Astrocyte (in vitro differentiated cells and primary cell): ENCODE measurements around the gene NBEA. TPM values are rescaled to one million over a fixed set of nuclear protein-coding genes. Genes with fewer than 3 reads are reported as not detected.

Experiments used
- DNase-seq: peaks from one replicate; pipeline ENCODE4 v3.0.0-alpha.2; 2010; ENCODE audit warnings: low read depth
- FAIRE-seq: peaks from 2 replicates; lab custom pipeline; 2011; peaks lifted over from hg19 to GRCh38; lab: Jason Lieb, UNC
- H2AFZ ChIP-seq: 2 replicates; pipeline ENCODE4 v1.6.0; 2012; ENCODE audit warnings: low read depth, low read length, inconsistent platforms
- H3K27ac ChIP-seq: 2 replicates; pipeline ENCODE4 v1.5.1; 2011; ENCODE audit warnings: low read depth, low read length, inconsistent platforms
- H3K27me3 ChIP-seq: 2 replicates; pipeline ENCODE4 v1.6.0; 2011; ENCODE audit warnings: low read length, inconsistent platforms; ENCODE audit not compliant: insufficient read depth
- H3K36me3 ChIP-seq: 2 replicates; pipeline ENCODE4 v1.5.1; 2011; ENCODE audit warnings: low read length, inconsistent platforms; ENCODE audit not compliant: insufficient read depth
- H3K4me1 ChIP-seq: 2 replicates; pipeline ENCODE4 v1.5.1; 2011; ENCODE audit warnings: low read length, inconsistent platforms; ENCODE audit not compliant: insufficient read depth
- H3K4me2 ChIP-seq: 2 replicates; pipeline ENCODE4 v1.6.0; 2012; ENCODE audit warnings: low read length, inconsistent platforms
- H3K4me3 ChIP-seq: 2 replicates; pipeline ENCODE4 v1.5.1; 2011; ENCODE audit warnings: low read depth, mild to moderate bottlenecking, low read length, inconsistent platforms; ENCODE audit not compliant: insufficient read depth
- H3K79me2 ChIP-seq: 2 replicates; pipeline ENCODE4 v1.6.0; 2012; ENCODE audit warnings: mild to moderate bottlenecking, low read length, inconsistent platforms; ENCODE audit not compliant: insufficient read depth
- H3K9ac ChIP-seq: 2 replicates; pipeline ENCODE4 v1.6.0; 2012; ENCODE audit warnings: mild to moderate bottlenecking, low read length, inconsistent platforms
- H3K9me3 ChIP-seq: 2 replicates; pipeline ENCODE4 v1.5.1; 2012; ENCODE audit warnings: low read depth, mild to moderate bottlenecking, low read length, inconsistent platforms; ENCODE audit not compliant: insufficient read depth
- H4K20me1 ChIP-seq: 2 replicates; pipeline ENCODE4 v1.6.0; 2012; ENCODE audit warnings: low read length, inconsistent platforms; ENCODE audit not compliant: insufficient read depth
- H3K27ac Mint-ChIP-seq: one replicate; pipeline ENCODE4 v1.8.0; 2021; ENCODE audit warnings: mild to moderate bottlenecking, mixed read lengths; ENCODE audit not compliant: unreplicated experiment
- H3K27me3 Mint-ChIP-seq: one replicate; pipeline ENCODE4 v1.8.0; 2021; ENCODE audit warnings: low read depth, mixed read lengths; ENCODE audit not compliant: unreplicated experiment
- H3K36me3 Mint-ChIP-seq: one replicate; pipeline ENCODE4 v1.8.0; 2021; ENCODE audit warnings: low read depth, mixed read lengths; ENCODE audit not compliant: unreplicated experiment
- H3K4me1 Mint-ChIP-seq: one replicate; pipeline ENCODE4 v1.8.0; 2021; ENCODE audit warnings: low read depth, mixed read lengths; ENCODE audit not compliant: unreplicated experiment
- H3K4me3 Mint-ChIP-seq: one replicate; pipeline ENCODE4 v1.8.0; 2021; ENCODE audit warnings: mild to moderate bottlenecking, moderate library complexity, mixed read lengths; ENCODE audit not compliant: unreplicated experiment
- H3K9me3 Mint-ChIP-seq: one replicate; pipeline ENCODE4 v1.8.0; 2021; ENCODE audit warnings: mild to moderate bottlenecking, mixed read lengths; ENCODE audit not compliant: unreplicated experiment
- CTCF ChIP-seq: IDR thresholded peaks from 2 replicates; pipeline ENCODE4 v1.5.1; 2011; ENCODE audit warnings: low read depth, mild to moderate bottlenecking, inconsistent platforms, low read length, moderate library complexity; ENCODE audit not compliant: insufficient read depth
- EZH2 ChIP-seq: IDR thresholded peaks from 2 replicates; pipeline ENCODE4 v1.6.1; 2012; ENCODE audit warnings: mild to moderate bottlenecking, low read length, inconsistent platforms; ENCODE audit not compliant: insufficient read depth
- total RNA-seq: library from RNA; stranded (reverse); gene quantifications from 2 replicates; pipeline ENCODE4 v1.2.1, GENCODE V29; 2021

NBEA gene
- total RNA-seq, 1 donor from 2014 or later = 7.8 TPM

DNA sequence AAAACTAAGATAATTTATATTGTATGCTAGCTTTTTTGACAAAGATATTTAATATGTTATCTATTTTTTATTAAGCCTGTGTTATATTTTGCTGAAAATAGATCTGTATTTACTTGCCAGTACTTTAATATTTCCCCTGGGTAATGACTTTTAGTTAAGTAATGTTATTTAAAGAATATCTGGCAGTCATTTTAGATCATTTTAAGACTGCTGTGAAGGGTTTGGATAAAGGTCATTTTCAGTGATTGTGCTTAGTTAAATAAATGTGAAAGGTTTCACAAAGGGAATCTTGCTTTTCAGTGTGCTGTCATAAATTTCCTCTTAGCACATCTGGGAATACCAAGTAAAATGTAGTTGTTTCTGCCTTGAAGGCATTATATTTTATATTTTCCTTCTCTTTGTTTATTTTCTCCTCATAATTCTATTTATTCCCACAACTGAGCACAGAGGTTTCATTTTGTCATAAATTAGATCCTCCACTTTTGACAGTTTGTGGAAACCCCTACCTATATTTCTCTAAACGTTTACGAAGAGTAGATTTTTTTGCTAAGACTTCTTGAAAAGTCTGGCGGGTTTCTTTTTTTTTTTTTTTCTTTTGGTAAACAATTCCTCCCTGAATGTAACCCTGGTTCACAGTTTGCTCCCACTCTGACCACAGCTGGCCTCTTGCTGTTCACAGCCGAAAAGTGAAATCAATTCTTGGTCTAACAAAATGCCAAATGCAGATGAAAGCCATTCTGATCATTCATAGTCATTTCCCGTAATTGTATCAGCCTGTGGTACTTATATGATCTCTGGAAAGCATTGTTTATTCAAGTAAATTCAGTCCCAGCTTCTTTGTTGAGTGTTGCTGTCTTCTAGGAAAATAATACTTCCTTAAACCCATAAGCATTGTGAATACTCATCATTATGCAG is 446.6 kb downstream of the NBEA start:
- H3K4me3 Mint-ChIP-seq = no peak overlapping the region
- Histone ChIP-seq H3K9ac (no peak overlapping the region), H3K4me2 (peak overlapping the region; percentile 66), H3K4me3 (no peak overlapping the region), H3K27ac (no peak overlapping the region), H4K20me1 (no peaks in the 10 kb centered on the region), H3K36me3 (no peaks in the 10 kb centered on the region), H3K27me3 (no peaks in the 10 kb centered on the region), H3K9me3 (no peaks in the 10 kb centered on the region), H3K4me1 (no peaks in the 10 kb centered on the region), H2AFZ (no peak overlapping the region), H3K79me2 (no peaks in the 10 kb centered on the region)
- DNase-seq = peak; percentile 21
- H3K36me3 Mint-ChIP-seq = no peaks in the 10 kb centered on the region
- H3K27me3 Mint-ChIP-seq = no peaks in the 10 kb centered on the region
- no peak for FAIRE-seq
- H3K27ac Mint-ChIP-seq = no peak overlapping the region
- peaks cover 5% of the 10 kb centered on the region for H3K4me1 Mint-ChIP-seq
- no peak for TF ChIP-seq EZH2
- TF ChIP-seq CTCF = no peak
- H3K9me3 Mint-ChIP-seq = no peaks in the 10 kb centered on the region

DNA sequence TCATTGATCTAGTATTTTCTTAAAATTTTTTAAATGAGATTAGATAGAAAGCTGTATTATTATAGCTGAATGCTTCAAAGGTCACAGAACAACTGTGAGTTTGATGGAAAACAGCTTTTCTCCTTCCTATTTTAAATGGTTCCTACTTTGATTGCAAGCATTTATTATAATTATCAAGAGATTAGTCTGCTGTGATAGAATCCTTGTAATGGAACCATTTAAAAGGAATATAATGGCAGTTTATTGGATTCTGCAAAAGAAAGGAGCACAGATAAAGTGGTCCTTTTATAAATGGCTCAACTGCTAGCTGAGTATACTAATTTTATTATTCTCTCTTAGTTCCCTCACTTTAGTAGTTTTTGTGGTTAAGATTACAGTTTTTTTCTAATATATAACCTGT is 447.5 kb downstream of the NBEA start:
- Histone ChIP-seq H3K4me1 (no peaks in the 10 kb centered on the region), H4K20me1 (no peaks in the 10 kb centered on the region), H2AFZ (no peak overlapping the region), H3K27me3 (no peaks in the 10 kb centered on the region), H3K4me3 (no peak overlapping the region), H3K4me2 (no peak overlapping the region), H3K36me3 (no peaks in the 10 kb centered on the region), H3K9me3 (no peaks in the 10 kb centered on the region), H3K27ac (no peak overlapping the region), H3K79me2 (no peaks in the 10 kb centered on the region), H3K9ac (no peak overlapping the region)
- H3K36me3 Mint-ChIP-seq = no peaks in the 10 kb centered on the region
- peaks cover 5% of the 10 kb centered on the region for H3K4me1 Mint-ChIP-seq
- TF ChIP-seq CTCF (no peak), EZH2 (no peak)
- H3K27me3 Mint-ChIP-seq = no peaks in the 10 kb centered on the region
- FAIRE-seq (no peak), DNase-seq (no peak)
- no peak overlapping the region for H3K4me3 Mint-ChIP-seq
- H3K9me3 Mint-ChIP-seq = no peaks in the 10 kb centered on the region
- no peak overlapping the region for H3K27ac Mint-ChIP-seq

GRCh38 chr13:35392768-35393167 is 450.7 kb downstream of the NBEA start:
- Histone ChIP-seq H3K36me3 (no peaks in the 10 kb centered on the region), H3K4me1 (no peaks in the 10 kb centered on the region), H2AFZ (no peak overlapping the region), H3K4me3 (no peak overlapping the region), H3K4me2 (no peak overlapping the region), H4K20me1 (no peaks in the 10 kb centered on the region), H3K27me3 (no peaks in the 10 kb centered on the region), H3K27ac (no peak overlapping the region), H3K9me3 (no peaks in the 10 kb centered on the region), H3K79me2 (no peaks in the 10 kb centered on the region), H3K9ac (no peak overlapping the region)
- Mint-ChIP-seq H3K27ac (no peak overlapping the region), H3K27me3 (no peaks in the 10 kb centered on the region), H3K4me3 (no peak overlapping the region), H3K4me1 (peaks cover 5% of the 10 kb centered on the region), H3K9me3 (no peaks in the 10 kb centered on the region), H3K36me3 (no peaks in the 10 kb centered on the region)
- DNase-seq = no peak
- TF ChIP-seq EZH2 = no peak
- TF ChIP-seq CTCF = no peak
- no peak for FAIRE-seq
